WTC11 (cell line): ENCODE results near the gene NETO1. TPM values are rescaled to one million over a fixed set of nuclear protein-coding genes. Genes with fewer than 3 reads are reported as not detected.

Experiments
- ATAC-seq: fragments of 200-7000 bp; cut with Tn5 transposase; 2 replicates; pipeline ENCODE4 v1.10.0; 2021; ENCODE audit warnings: mild to moderate bottlenecking, moderate library complexity
- CTCF ChIA-PET: fragments of 300-600 bp; sonication (Branson Sonifier 250); formaldehyde crosslinking; loops from one replicate; lab custom pipeline; 2021; ENCODE audit warnings: antibody characterized with exemption; lab: Charles Lee
- POLR2A ChIA-PET: fragments of 350-600 bp; sonication (Branson Sonifier 250); formaldehyde crosslinking; loops from one replicate; lab custom pipeline; 2021; ENCODE audit warnings: antibody characterized with exemption; lab: Charles Lee
- DNase-seq: peaks from one replicate; pipeline ENCODE4 v3.0.0; 2021; ENCODE audit warnings: low spot score
- H3K27ac Mint-ChIP-seq: 2 replicates; pipeline ENCODE4 v1.8.0; 2021; ENCODE audit warnings: mixed read lengths
- H3K27me3 Mint-ChIP-seq: 2 replicates; pipeline ENCODE4 v1.8.0; 2021; ENCODE audit warnings: low read depth, mild to moderate bottlenecking, moderate library complexity, mixed read lengths
- H3K36me3 Mint-ChIP-seq: 2 replicates; pipeline ENCODE4 v1.8.0; 2021; ENCODE audit warnings: mixed read lengths
- H3K4me1 Mint-ChIP-seq: 2 replicates; pipeline ENCODE4 v1.8.0; 2022; ENCODE audit warnings: mixed read lengths
- H3K4me3 Mint-ChIP-seq: 2 replicates; pipeline ENCODE4 v1.8.0; 2021; ENCODE audit warnings: mild to moderate bottlenecking, moderate library complexity, mixed read lengths
- H3K9me3 Mint-ChIP-seq: 2 replicates; pipeline ENCODE4 v1.8.0; 2021; ENCODE audit warnings: mixed read lengths
- CBFB ChIP-seq: sonication (generic); formaldehyde crosslinking; IDR thresholded peaks from 2 replicates; pipeline ENCODE4 v1.8.1; 2022; ENCODE audit warnings: mild to moderate bottlenecking, low read depth, missing genetic modification reagents
- CREB1 ChIP-seq: sonication (generic); formaldehyde crosslinking; IDR thresholded peaks from 2 replicates; pipeline ENCODE4 v1.8.0; 2023; ENCODE audit warnings: mild to moderate bottlenecking, missing genetic modification reagents
- CREM ChIP-seq: sonication (generic); formaldehyde crosslinking; IDR thresholded peaks from 2 replicates; pipeline ENCODE4 v1.8.1; 2022; ENCODE audit warnings: mild to moderate bottlenecking, missing genetic modification reagents, moderate library complexity
- CTCF ChIP-seq: fragments of 200-600 bp; IDR thresholded peaks from 2 replicates; pipeline ENCODE4 v1.8.0; 2022; ENCODE audit warnings: antibody characterized with exemption
- E2F4 ChIP-seq: sonication (generic); formaldehyde crosslinking; IDR thresholded peaks from 2 replicates; pipeline ENCODE4 v1.8.1; 2022; ENCODE audit warnings: low read depth, mild to moderate bottlenecking, moderate library complexity, missing genetic modification reagents, borderline replicate concordance
- EMX1 ChIP-seq: fragments of 250-450 bp; sonication (Bioruptor Pico); IDR thresholded peaks from 2 replicates; pipeline ENCODE4 v1.8.0; 2021; ENCODE audit warnings: mild to moderate bottlenecking
- ETV6 ChIP-seq: sonication (generic); formaldehyde crosslinking; IDR thresholded peaks from 2 replicates; pipeline ENCODE4 v1.8.1; 2022; ENCODE audit warnings: mild to moderate bottlenecking, missing genetic modification reagents
- HMGA2 ChIP-seq: fragments of 250-450 bp; sonication (Bioruptor Pico); IDR thresholded peaks from 2 replicates; pipeline ENCODE4 v1.4.0; 2021; ENCODE audit warnings: mild to moderate bottlenecking, moderate library complexity
- MXD4 ChIP-seq: fragments of 250-450 bp; sonication (Bioruptor Pico); IDR thresholded peaks from 2 replicates; pipeline ENCODE4 v1.8.0; 2021; ENCODE audit warnings: mild to moderate bottlenecking, moderate library complexity, borderline replicate concordance
- MYBL2 ChIP-seq: sonication (generic); formaldehyde crosslinking; IDR thresholded peaks from 2 replicates; pipeline ENCODE4 v1.8.1; 2023; ENCODE audit warnings: mild to moderate bottlenecking, moderate library complexity, missing genetic modification reagents
- NFATC4 ChIP-seq: fragments of 250-450 bp; sonication (Bioruptor Pico); IDR thresholded peaks from 2 replicates; pipeline ENCODE4 v1.9.0; 2021; ENCODE audit warnings: mild to moderate bottlenecking
- OVOL2 ChIP-seq: fragments of 250-450 bp; sonication (Bioruptor Pico); IDR thresholded peaks from 2 replicates; pipeline ENCODE4 v1.9.0; 2021; ENCODE audit warnings: mild to moderate bottlenecking, borderline replicate concordance
- SP1 ChIP-seq: sonication (generic); formaldehyde crosslinking; conservative IDR thresholded peaks from 2 replicates; pipeline ENCODE4 v1.8.1; 2022; ENCODE audit warnings: missing genetic modification reagents
- USF1 ChIP-seq: sonication (generic); formaldehyde crosslinking; IDR thresholded peaks from 2 replicates; pipeline ENCODE4 v1.8.0; 2022; ENCODE audit warnings: mild to moderate bottlenecking, missing genetic modification reagents
- ZBTB21 ChIP-seq: sonication (generic); formaldehyde crosslinking; IDR thresholded peaks from 2 replicates; pipeline ENCODE4 v1.8.1; 2023; ENCODE audit warnings: mild to moderate bottlenecking, missing genetic modification reagents, borderline replicate concordance
- total RNA-seq: library from RNA; stranded (reverse); gene quantifications from 3 replicates; pipeline ENCODE4 v1.2.3, GENCODE V29; 2021
- TF ChIP-seq, protein P1 (sequence below): fragments of 250-450 bp; sonication (Bioruptor Pico); IDR thresholded peaks from 2 replicates; pipeline ENCODE4 v1.9.0; 2021; ENCODE audit warnings: mild to moderate bottlenecking
- TF ChIP-seq, protein P2 (sequence below): fragments of 250-450 bp; sonication (Bioruptor Pico); IDR thresholded peaks from 2 replicates; pipeline ENCODE4 v1.9.0; 2021; ENCODE audit warnings: mild to moderate bottlenecking
- TF ChIP-seq, protein P3 (sequence below): sonication (generic); formaldehyde crosslinking; conservative IDR thresholded peaks from 2 replicates; pipeline ENCODE4 v1.8.1; 2023; ENCODE audit warnings: mild to moderate bottlenecking, low read depth, missing genetic modification reagents, moderate library complexity
- TF ChIP-seq, protein P4 (sequence below): fragments of 250-450 bp; sonication (Bioruptor Pico); IDR thresholded peaks from 2 replicates; pipeline ENCODE4 v2.1.2; 2022; ENCODE audit warnings: mild to moderate bottlenecking, moderate library complexity

The NETO1 gene
- total RNA-seq, 1 experiment from 2014 or later = 33.1 TPM

DNA sequence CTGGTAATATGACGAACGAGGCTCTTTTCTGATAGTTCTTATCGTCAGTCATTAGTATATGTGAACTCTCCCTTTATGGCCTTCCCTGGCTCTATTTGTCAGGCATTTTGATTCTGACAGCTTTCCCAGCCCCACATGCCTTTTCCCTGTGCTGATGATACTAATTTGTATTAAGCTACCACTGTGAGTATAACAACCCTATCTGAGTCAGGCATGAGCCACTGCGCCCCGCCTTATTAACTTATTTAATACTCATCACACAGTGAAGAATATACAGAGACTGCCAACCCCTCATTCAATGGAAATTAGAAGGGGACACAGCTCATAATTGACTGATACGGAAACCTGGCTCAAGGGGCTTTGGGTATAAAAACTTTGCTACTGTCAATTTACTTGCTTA is 140.0 kb downstream of the NETO1 start:
- no peak for DNase-seq
- CTCF ChIA-PET = no interaction called here
- peaks cover 27% of the 10 kb centered on the region for H3K9me3 Mint-ChIP-seq
- H3K27me3 Mint-ChIP-seq = no peaks in the 10 kb centered on the region
- no peak overlapping the region for H3K4me3 Mint-ChIP-seq
- no peak for TF ChIP-seq HMGA2 (CRISPR knock-in tag)
- no peak for TF ChIP-seq CTCF
- no peak for TF ChIP-seq MYBL2 (CRISPR knock-in tag)
- TF ChIP-seq CREB1 (CRISPR knock-in tag) = no peak
- no peak for TF ChIP-seq SP1 (CRISPR knock-in tag)
- TF ChIP-seq, all 79 proteins: peak for 0
- no peak overlapping the region for H3K27ac Mint-ChIP-seq
- no peaks in the 10 kb centered on the region for H3K36me3 Mint-ChIP-seq
- POLR2A ChIA-PET = no interaction called here
- H3K4me1 Mint-ChIP-seq = peaks cover 5% of the 10 kb centered on the region; the same call in 1 of the 2 replicates
- ATAC-seq = no peak

DNA sequence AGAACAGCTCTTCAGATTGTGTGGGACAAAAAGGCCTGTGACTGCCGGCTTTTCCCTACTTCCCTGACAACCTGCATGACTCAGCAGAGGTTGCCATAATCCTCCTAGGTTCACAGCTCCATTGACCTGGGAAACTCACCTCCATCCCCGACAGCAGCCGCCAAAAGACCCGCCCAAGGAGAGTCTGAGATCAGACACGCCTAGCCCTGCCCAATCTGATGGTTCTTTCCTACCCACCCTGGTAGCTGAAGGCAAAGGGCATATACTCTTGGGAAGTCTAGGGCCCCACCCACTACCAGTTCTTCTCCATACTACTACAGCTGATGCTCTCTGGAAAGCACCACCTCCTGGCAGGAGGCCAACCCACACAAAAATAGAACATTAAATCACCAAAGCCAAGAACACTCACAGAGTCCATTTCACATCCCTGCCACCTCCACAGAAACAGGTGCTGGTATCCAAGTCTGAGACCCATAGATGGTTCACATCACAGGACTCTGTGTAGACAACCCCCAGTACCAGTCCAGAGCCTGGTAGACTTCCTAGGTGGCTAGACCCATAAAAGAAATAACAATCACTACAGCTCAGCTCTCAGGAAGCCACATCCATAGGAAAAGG is 140.6 kb downstream of the NETO1 start:
- peaks cover 30% of the 10 kb centered on the region for H3K9me3 Mint-ChIP-seq
- ATAC-seq = no peak
- CTCF ChIA-PET = no interaction called here
- H3K36me3 Mint-ChIP-seq = no peaks in the 10 kb centered on the region
- TF ChIP-seq EMX1 (CRISPR knock-in tag) = no peak
- TF ChIP-seq, all 79 proteins: peak for 0
- POLR2A ChIA-PET = no interaction called here
- H3K27me3 Mint-ChIP-seq = no peaks in the 10 kb centered on the region
- no peak overlapping the region for H3K27ac Mint-ChIP-seq
- DNase-seq = no peak
- peaks cover 5% of the 10 kb centered on the region; the same call in 1 of the 2 replicates for H3K4me1 Mint-ChIP-seq
- no peak overlapping the region for H3K4me3 Mint-ChIP-seq

DNA sequence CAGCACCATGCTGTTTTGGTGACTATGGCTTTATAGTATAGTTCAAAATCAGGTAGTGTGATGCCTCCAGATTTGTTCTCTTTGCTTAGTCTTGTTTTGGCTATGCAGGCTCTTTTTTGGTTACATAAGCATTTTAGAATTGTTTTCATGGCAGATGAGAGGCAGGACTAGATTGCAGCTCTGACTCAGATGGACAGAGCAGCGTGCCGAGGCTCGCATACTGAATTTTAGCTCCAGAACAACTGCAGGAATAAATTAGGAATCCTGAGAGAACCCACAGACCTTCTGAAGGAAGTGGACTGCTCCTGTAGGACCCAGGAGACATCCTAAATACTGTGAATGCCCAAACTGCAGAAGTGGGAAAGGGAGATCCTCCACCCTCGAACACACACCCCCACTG is 141.6 kb downstream of the NETO1 start:
- DNase-seq = no peak
- H3K9me3 Mint-ChIP-seq = peaks cover 30% of the 10 kb centered on the region
- no peaks in the 10 kb centered on the region for H3K36me3 Mint-ChIP-seq
- peaks cover 5% of the 10 kb centered on the region; the same call in 1 of the 2 replicates for H3K4me1 Mint-ChIP-seq
- ChIA-PET CTCF (no interaction called here), POLR2A (no interaction called here)
- no peak for ATAC-seq
- no peak overlapping the region for H3K4me3 Mint-ChIP-seq
- no peaks in the 10 kb centered on the region for H3K27me3 Mint-ChIP-seq
- H3K27ac Mint-ChIP-seq = no peak overlapping the region
- TF ChIP-seq, protein P1, sequence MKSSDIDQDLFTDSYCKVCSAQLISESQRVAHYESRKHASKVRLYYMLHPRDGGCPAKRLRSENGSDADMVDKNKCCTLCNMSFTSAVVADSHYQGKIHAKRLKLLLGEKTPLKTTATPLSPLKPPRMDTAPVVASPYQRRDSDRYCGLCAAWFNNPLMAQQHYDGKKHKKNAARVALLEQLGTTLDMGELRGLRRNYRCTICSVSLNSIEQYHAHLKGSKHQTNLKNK = no peak
- no peak for TF ChIP-seq ZBTB21 (CRISPR knock-in tag)
- no peak for TF ChIP-seq CREM (CRISPR knock-in tag)
- TF ChIP-seq OVOL2 = no peak
- TF ChIP-seq NFATC4 (CRISPR knock-in tag) = no peak
- TF ChIP-seq, protein P2, sequence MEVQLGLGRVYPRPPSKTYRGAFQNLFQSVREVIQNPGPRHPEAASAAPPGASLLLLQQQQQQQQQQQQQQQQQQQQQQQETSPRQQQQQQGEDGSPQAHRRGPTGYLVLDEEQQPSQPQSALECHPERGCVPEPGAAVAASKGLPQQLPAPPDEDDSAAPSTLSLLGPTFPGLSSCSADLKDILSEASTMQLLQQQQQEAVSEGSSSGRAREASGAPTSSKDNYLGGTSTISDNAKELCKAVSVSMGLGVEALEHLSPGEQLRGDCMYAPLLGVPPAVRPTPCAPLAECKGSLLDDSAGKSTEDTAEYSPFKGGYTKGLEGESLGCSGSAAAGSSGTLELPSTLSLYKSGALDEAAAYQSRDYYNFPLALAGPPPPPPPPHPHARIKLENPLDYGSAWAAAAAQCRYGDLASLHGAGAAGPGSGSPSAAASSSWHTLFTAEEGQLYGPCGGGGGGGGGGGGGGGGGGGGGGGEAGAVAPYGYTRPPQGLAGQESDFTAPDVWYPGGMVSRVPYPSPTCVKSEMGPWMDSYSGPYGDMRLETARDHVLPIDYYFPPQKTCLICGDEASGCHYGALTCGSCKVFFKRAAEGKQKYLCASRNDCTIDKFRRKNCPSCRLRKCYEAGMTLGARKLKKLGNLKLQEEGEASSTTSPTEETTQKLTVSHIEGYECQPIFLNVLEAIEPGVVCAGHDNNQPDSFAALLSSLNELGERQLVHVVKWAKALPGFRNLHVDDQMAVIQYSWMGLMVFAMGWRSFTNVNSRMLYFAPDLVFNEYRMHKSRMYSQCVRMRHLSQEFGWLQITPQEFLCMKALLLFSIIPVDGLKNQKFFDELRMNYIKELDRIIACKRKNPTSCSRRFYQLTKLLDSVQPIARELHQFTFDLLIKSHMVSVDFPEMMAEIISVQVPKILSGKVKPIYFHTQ (CRISPR knock-in tag) = no peak
- no peak for TF ChIP-seq CBFB
- TF ChIP-seq ETV6 = no peak
- TF ChIP-seq MXD4 = no peak
- TF ChIP-seq, protein P3, sequence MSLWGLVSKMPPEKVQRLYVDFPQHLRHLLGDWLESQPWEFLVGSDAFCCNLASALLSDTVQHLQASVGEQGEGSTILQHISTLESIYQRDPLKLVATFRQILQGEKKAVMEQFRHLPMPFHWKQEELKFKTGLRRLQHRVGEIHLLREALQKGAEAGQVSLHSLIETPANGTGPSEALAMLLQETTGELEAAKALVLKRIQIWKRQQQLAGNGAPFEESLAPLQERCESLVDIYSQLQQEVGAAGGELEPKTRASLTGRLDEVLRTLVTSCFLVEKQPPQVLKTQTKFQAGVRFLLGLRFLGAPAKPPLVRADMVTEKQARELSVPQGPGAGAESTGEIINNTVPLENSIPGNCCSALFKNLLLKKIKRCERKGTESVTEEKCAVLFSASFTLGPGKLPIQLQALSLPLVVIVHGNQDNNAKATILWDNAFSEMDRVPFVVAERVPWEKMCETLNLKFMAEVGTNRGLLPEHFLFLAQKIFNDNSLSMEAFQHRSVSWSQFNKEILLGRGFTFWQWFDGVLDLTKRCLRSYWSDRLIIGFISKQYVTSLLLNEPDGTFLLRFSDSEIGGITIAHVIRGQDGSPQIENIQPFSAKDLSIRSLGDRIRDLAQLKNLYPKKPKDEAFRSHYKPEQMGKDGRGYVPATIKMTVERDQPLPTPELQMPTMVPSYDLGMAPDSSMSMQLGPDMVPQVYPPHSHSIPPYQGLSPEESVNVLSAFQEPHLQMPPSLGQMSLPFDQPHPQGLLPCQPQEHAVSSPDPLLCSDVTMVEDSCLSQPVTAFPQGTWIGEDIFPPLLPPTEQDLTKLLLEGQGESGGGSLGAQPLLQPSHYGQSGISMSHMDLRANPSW (CRISPR knock-in tag) = no peak
- TF ChIP-seq, protein P4, sequence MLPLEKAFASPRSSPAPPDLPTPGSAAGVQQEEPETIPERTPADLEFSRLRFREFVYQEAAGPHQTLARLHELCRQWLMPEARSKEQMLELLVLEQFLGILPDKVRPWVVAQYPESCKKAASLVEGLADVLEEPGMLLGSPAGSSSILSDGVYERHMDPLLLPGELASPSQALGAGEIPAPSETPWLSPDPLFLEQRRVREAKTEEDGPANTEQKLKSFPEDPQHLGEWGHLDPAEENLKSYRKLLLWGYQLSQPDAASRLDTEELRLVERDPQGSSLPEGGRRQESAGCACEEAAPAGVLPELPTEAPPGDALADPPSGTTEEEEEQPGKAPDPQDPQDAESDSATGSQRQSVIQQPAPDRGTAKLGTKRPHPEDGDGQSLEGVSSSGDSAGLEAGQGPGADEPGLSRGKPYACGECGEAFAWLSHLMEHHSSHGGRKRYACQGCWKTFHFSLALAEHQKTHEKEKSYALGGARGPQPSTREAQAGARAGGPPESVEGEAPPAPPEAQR (CRISPR knock-in tag) = no peak
- TF ChIP-seq USF1 (CRISPR knock-in tag) = no peak
- no peak for TF ChIP-seq E2F4 (CRISPR knock-in tag)
